Endothelial cell of umbilical vein (primary cell): Measurements from ENCODE around the gene CLSTN1.
"Not testable (repeated sequence)": the region's sequence is repeated elsewhere in the genome, so short reads cannot be mapped to it uniquely, and the experiment has no call there.

Experiments
- EZH2 ChIP-seq: IDR thresholded peaks from 2 replicates; pipeline ENCODE4 v1.6.1; 2012; ENCODE audit warnings: borderline replicate concordance, low read depth, mild to moderate bottlenecking, moderate library complexity, low read length, inconsistent platforms; ENCODE audit not compliant: severe bottlenecking
- POLR2AphosphoS5 ChIP-seq: IDR thresholded peaks from 2 replicates; pipeline ENCODE4 v1.6.1; 2012; ENCODE audit warnings: low read depth, mild to moderate bottlenecking, control low read depth, low read length, moderate library complexity; ENCODE audit not compliant: insufficient read depth
- TF ChIP-seq, protein P1 (sequence below), 2 donors: IDR thresholded peaks; 1 replicate in 1 of 2; 2 replicates in 1 of 2; pipeline ENCODE4 v1.5.1; 2011; ENCODE audit warnings: low read length in 2 of 2, mild to moderate bottlenecking in 2 of 2, moderate library complexity in 2 of 2, control low read depth in 1 of 2, inconsistent platforms in 1 of 2, low read depth in 1 of 2; ENCODE audit not compliant: insufficient read depth in 1 of 2; ENCODE audit errors: extremely low read depth in 1 of 2

DNA sequence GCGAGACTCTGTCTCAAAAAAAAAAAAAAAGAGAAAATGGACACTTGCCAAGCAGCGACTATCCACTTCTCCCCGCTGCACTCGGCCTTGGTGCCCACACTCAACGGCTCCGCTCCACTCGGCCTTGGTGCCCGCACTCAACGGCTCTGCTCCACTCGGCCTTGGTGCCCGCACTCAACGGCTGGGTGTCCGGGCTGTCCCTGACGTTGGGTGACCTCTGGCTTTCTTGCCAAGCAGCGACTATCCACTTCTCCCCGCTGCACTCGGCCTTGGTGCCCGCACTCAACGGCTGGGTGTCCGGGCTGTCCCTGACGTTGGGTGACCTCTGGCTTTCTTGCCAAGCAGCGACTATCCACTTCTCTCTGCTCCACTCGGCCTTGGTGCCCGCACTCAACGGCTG, 61.3 kb downstream of the CLSTN1 start:
- TF ChIP-seq, protein P1, sequence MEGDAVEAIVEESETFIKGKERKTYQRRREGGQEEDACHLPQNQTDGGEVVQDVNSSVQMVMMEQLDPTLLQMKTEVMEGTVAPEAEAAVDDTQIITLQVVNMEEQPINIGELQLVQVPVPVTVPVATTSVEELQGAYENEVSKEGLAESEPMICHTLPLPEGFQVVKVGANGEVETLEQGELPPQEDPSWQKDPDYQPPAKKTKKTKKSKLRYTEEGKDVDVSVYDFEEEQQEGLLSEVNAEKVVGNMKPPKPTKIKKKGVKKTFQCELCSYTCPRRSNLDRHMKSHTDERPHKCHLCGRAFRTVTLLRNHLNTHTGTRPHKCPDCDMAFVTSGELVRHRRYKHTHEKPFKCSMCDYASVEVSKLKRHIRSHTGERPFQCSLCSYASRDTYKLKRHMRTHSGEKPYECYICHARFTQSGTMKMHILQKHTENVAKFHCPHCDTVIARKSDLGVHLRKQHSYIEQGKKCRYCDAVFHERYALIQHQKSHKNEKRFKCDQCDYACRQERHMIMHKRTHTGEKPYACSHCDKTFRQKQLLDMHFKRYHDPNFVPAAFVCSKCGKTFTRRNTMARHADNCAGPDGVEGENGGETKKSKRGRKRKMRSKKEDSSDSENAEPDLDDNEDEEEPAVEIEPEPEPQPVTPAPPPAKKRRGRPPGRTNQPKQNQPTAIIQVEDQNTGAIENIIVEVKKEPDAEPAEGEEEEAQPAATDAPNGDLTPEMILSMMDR (IDR thresholded peaks at IDR 0.05; ENCODE audit: extremely low read depth in 1 of 2, insufficient read depth in 1 of 2, low read depth in 1 of 2, low read length in 2 of 2): not testable (repeated sequence)
- not testable (repeated sequence) for TF ChIP-seq EZH2, POLR2AphosphoS5
